Esophagus muscularis mucosa (tissue), 4 donors: ENCODE measurements around the gene RRP8.

Experiments used
- EP300 ChIP-seq: sonication (generic); formaldehyde crosslinking; IDR thresholded peaks from one replicate; pipeline ENCODE4 v1.6.1; 2017; ENCODE audit warnings: antibody characterized with exemption
- POLR2A ChIP-seq: fragments of 450-650 bp; IDR thresholded peaks from one replicate; pipeline ENCODE4 v1.6.1; 2017; ENCODE audit warnings: antibody characterized with exemption, moderate library complexity, mild to moderate bottlenecking, low read depth
- POLR2AphosphoS5 ChIP-seq, 2 donors: sonication (generic); formaldehyde crosslinking; IDR thresholded peaks; one replicate each; pipeline ENCODE4 v1.6.1; 2017; ENCODE audit warnings: antibody characterized with exemption in 2 of 2
- TF ChIP-seq, protein P1 (sequence below), 3 experiments: fragments of 200-600 bp in 2 of 3; fragments of 450-650 bp in 1 of 3; sonication (generic) in 2 of 3; IDR thresholded peaks; one replicate each; pipeline ENCODE4 v1.5.1; 2017 to 2019; ENCODE audit warnings: antibody characterized with exemption in 3 of 3, mild to moderate bottlenecking in 2 of 3, moderate library complexity in 1 of 3

DNA sequence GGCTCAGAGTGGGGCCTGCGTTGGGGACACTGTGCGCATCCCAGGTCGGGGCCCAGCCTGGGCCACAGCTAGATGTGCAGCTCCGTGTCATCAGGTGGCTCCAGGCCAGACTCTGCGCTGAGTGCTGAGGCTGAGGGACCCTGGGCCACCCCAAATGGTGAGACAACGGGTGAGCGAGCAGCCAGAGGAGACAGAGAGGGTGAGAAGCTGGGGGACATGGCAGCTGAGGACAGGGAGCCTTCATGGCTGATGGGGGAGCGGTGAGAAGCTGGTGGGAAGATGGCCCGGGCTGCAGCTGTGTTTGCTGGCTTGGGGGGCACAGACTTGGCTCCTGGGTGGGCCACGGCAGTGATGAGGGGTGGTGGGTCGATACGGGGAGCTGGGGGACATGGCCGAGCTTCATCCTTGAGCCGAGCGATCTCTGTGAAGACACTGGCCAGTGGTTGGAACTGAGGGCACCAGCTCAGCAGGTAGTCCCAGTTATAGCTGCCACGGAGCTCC is 18.3 kb upstream of the RRP8 start:
- TF ChIP-seq EP300 (no peak), POLR2A (no peak), POLR2AphosphoS5 (IDR thresholded peaks at IDR 0.05) (no peak)
- TF ChIP-seq, protein P1, sequence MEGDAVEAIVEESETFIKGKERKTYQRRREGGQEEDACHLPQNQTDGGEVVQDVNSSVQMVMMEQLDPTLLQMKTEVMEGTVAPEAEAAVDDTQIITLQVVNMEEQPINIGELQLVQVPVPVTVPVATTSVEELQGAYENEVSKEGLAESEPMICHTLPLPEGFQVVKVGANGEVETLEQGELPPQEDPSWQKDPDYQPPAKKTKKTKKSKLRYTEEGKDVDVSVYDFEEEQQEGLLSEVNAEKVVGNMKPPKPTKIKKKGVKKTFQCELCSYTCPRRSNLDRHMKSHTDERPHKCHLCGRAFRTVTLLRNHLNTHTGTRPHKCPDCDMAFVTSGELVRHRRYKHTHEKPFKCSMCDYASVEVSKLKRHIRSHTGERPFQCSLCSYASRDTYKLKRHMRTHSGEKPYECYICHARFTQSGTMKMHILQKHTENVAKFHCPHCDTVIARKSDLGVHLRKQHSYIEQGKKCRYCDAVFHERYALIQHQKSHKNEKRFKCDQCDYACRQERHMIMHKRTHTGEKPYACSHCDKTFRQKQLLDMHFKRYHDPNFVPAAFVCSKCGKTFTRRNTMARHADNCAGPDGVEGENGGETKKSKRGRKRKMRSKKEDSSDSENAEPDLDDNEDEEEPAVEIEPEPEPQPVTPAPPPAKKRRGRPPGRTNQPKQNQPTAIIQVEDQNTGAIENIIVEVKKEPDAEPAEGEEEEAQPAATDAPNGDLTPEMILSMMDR (IDR thresholded peaks at IDR 0.05), result no peak
